Neural crest cell (in vitro differentiated cells): Measurements from ENCODE around the gene SLC25A26. TPM values are rescaled to one million over a fixed set of nuclear protein-coding genes. Genes with fewer than 3 reads are reported as not detected.
"Not testable (repeated sequence)": the region's sequence is repeated elsewhere in the genome, so short reads cannot be mapped to it uniquely, and the experiment has no call there.

ENCODE experiments used
- DNase-seq: peaks from one replicate; pipeline ENCODE4 v3.0.0; 2021; ENCODE audit warnings: low read depth, mixed read lengths, low spot score
- H3K27ac Mint-ChIP-seq: one replicate; pipeline ENCODE4 v1.8.0; 2021; ENCODE audit warnings: mild to moderate bottlenecking, mixed read lengths; ENCODE audit not compliant: unreplicated experiment
- H3K27me3 Mint-ChIP-seq: 2 replicates; pipeline ENCODE4 v1.8.0; 2021; ENCODE audit warnings: low read depth, mild to moderate bottlenecking, mixed read lengths
- H3K36me3 Mint-ChIP-seq: 2 replicates; pipeline ENCODE4 v1.8.0; 2021; ENCODE audit warnings: low read depth, mild to moderate bottlenecking, mixed read lengths
- H3K4me1 Mint-ChIP-seq: 2 replicates; pipeline ENCODE4 v1.8.0; 2021; ENCODE audit warnings: mixed read lengths
- H3K4me3 Mint-ChIP-seq: one replicate; pipeline ENCODE4 v1.8.0; 2021; ENCODE audit warnings: mild to moderate bottlenecking, mixed read lengths
- H3K9me3 Mint-ChIP-seq: 2 replicates; pipeline ENCODE4 v1.8.0; 2021; ENCODE audit warnings: mixed read lengths
- total RNA-seq: library from RNA; stranded (reverse); gene quantifications from 2 replicates; pipeline ENCODE4 v1.2.1, GENCODE V29; 2021
- TF ChIP-seq, protein P1 (sequence below): fragments of 200-600 bp; sonication (generic); conservative IDR thresholded peaks from 2 replicates; pipeline ENCODE4 v1.5.0; 2021; ENCODE audit warnings: antibody characterized with exemption, mild to moderate bottlenecking

The SLC25A26 gene
- total RNA-seq, 1 donor from 2014 or later = 10.1 TPM

DNA sequence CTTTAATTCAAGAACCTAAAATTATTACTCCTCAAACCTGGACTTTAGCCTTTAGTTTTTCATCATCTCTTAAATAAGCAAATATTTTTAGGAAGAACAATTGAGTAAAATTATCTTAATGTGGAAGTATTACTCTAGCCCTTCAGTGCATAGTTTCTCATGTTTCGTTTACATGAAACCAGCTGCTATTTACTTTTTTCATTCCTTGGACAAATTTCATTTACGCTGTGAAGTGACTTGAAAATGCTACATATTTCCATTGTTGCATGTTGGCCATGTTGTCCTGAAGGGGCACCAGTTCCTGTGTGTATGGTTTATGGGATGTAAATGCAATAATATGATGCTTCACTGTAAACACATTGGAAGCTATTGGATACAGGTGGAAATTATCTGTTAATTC is 49.9 kb downstream of the SLC25A26 start:
- Mint-ChIP-seq H3K27ac (no peak overlapping the region), H3K9me3 (no peaks in the 10 kb centered on the region), H3K4me1 (no peaks in the 10 kb centered on the region), H3K27me3 (no peaks in the 10 kb centered on the region), H3K36me3 (peaks cover 2% of the 10 kb centered on the region), H3K4me3 (no peak overlapping the region)
- no peak for DNase-seq
- TF ChIP-seq, protein P1, sequence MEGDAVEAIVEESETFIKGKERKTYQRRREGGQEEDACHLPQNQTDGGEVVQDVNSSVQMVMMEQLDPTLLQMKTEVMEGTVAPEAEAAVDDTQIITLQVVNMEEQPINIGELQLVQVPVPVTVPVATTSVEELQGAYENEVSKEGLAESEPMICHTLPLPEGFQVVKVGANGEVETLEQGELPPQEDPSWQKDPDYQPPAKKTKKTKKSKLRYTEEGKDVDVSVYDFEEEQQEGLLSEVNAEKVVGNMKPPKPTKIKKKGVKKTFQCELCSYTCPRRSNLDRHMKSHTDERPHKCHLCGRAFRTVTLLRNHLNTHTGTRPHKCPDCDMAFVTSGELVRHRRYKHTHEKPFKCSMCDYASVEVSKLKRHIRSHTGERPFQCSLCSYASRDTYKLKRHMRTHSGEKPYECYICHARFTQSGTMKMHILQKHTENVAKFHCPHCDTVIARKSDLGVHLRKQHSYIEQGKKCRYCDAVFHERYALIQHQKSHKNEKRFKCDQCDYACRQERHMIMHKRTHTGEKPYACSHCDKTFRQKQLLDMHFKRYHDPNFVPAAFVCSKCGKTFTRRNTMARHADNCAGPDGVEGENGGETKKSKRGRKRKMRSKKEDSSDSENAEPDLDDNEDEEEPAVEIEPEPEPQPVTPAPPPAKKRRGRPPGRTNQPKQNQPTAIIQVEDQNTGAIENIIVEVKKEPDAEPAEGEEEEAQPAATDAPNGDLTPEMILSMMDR = no peak

DNA sequence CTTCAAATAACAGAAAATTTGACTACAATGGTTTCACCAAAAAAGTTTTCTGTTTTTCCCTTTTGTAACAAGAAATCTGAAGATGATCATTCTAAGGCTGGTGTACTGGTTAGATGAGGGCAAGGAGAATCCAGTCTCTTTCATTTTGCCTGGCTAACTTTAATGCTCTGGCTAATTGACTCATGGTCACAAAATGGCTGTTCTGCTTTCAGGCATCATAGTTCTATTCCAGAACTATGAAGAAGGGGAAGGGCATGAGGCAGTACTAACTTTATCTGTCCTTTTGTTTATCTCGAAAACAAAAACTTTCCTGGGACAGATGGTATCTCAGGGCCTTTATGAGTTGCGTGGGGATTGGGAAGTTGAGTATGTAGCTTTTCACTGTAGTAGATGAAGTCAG is 50.4 kb downstream of the SLC25A26 start:
- no peak overlapping the region for H3K4me3 Mint-ChIP-seq
- no peaks in the 10 kb centered on the region for H3K27me3 Mint-ChIP-seq
- TF ChIP-seq, protein P1 = no peak
- no peak for DNase-seq
- no peak overlapping the region for H3K27ac Mint-ChIP-seq
- H3K36me3 Mint-ChIP-seq = peaks cover 2% of the 10 kb centered on the region
- no peaks in the 10 kb centered on the region for H3K9me3 Mint-ChIP-seq
- no peaks in the 10 kb centered on the region for H3K4me1 Mint-ChIP-seq

DNA sequence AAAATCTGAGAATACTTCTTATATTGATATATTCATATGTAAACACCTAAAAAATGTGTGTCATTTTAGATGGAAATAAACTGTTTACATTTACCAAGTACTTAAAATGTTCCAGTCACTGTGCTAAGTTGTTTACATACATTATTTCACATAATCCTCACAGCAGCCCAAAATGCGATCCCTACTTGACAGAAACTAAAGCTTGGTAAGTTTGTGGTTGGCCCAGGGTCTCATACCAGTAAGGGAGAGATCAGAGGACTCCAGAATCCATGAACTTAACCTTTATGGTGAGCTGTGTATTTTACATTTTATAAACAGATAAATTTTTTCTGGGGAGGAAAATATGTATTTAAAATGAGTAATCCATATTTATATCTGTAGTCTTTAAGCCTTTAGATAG is 51.2 kb downstream of the SLC25A26 start:
- no peak for DNase-seq
- TF ChIP-seq, protein P1 = no peak
- no peak overlapping the region for H3K4me3 Mint-ChIP-seq
- no peak overlapping the region for H3K27ac Mint-ChIP-seq
- H3K9me3 Mint-ChIP-seq = no peaks in the 10 kb centered on the region
- peaks cover 8% of the 10 kb centered on the region for H3K4me1 Mint-ChIP-seq
- H3K27me3 Mint-ChIP-seq = no peaks in the 10 kb centered on the region
- peaks cover 2% of the 10 kb centered on the region for H3K36me3 Mint-ChIP-seq

DNA sequence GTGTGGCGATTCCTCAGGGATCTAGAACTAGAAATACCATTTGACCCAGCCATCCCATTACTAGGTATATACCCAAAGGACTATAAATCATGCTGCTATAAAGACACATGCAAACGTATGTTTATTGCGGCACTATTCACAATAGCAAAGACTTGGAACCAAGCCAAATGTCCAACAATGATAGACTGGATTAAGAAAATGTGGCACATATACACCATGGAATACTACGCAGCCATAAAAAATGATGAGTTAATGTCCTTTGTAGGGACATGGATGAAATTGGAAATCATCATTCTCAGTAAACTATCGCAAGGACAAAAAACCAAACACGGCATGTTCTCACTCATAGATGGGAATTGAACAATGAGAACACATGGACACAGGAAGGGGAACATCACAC is 54.0 kb downstream of the SLC25A26 start:
- H3K4me3 Mint-ChIP-seq = not testable (repeated sequence)

DNA sequence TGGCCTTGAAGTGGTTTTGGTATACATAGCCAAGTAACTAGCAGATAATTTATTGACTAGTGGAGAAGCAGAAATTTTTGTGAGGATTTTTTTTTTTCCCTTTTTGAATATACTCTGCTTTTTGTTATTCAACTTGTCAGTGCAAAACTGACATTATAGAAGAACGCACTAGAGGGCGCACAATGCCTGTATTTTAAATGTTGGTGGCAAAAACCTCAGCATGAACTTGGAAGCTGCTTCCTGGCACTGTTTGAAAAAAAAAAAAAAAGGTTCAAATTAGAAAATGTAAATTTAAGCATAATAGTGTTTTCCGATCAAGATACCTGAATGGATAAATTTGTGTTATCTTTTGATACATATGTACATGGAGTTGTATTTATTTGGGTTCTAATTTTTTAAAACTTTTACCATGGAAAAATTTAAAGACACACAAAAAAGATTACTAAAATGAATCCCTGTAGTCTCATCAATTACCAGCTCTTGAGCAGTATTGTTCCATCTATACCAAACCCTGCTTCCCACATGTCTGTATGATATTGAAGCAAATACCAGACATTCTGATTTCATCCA is 56.0 kb downstream of the SLC25A26 start:
- Mint-ChIP-seq H3K9me3 (no peaks in the 10 kb centered on the region), H3K27ac (peak overlapping the region; percentile 14), H3K27me3 (no peaks in the 10 kb centered on the region), H3K4me1 (peaks cover 42% of the 10 kb centered on the region), H3K36me3 (no peaks in the 10 kb centered on the region), H3K4me3 (no peak overlapping the region)
- TF ChIP-seq, protein P1 = peak; percentile 89
- peak; percentile 78 for DNase-seq

More for the DNA sequence above, 54.0 kb downstream of the SLC25A26 start:
- not testable (repeated sequence) for H3K9me3 Mint-ChIP-seq, H3K27ac Mint-ChIP-seq, H3K36me3 Mint-ChIP-seq, DNase-seq, H3K27me3 Mint-ChIP-seq
- H3K4me1 Mint-ChIP-seq = peaks cover 29% of the 10 kb centered on the region

DNA sequence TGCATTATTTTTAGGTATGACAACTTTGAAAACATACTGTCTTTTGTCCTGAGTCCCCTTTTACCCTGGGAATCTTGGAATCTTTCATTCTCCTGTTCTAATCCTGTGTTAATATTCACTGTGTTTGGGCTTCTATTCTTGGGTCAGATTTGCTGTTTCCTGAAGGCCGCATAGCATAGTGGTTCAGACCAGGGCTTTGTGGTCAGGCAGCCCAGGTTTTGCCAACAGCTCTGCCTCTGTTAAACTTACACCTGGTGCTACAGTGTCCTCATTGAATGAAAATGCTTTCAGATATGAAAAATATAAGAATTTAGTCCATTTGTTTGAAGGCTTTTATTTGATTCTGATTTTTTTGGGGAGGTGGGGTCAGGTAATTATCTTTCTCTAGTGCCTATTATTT is 58.4 kb downstream of the SLC25A26 start:
- Mint-ChIP-seq H3K27ac (no peak overlapping the region), H3K4me3 (no peak overlapping the region), H3K9me3 (no peaks in the 10 kb centered on the region), H3K27me3 (no peaks in the 10 kb centered on the region), H3K36me3 (no peaks in the 10 kb centered on the region), H3K4me1 (peaks cover 42% of the 10 kb centered on the region)
- no peak for DNase-seq
- TF ChIP-seq, protein P1 = no peak
